ENCODE results near the gene AK5. TPM values are rescaled to one million over a fixed set of nuclear protein-coding genes. Genes with fewer than 3 reads are reported as not detected.
A peak's percentile ranks its signal among the peaks of the same experiment; 100 is the strongest.
"Not testable (repeated sequence)": the region's sequence is repeated elsewhere in the genome, so short reads cannot be mapped to it uniquely, and the experiment has no call there.

AK5 gene
- total RNA-seq, 1 donor from 2014 or later, result 4.8 TPM

DNA sequence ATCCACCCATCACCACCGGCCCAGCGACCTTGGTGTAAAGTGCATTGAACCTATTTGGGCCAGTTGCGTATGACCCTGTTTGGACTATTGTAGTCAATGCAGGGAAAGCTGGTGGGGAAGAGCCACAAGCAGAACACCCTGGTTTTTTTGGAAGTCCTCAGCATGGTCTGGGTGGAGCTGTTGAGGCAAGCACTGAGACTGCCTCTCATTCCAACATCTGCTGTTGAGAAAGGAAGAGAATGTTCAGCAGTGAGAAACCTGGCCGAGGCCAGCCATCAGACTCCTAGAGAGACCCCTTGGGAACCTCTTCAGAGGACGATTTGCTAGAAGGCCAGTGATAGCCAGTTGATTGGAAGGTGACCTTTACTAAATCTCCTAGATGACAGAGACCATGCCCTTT is 217.6 kb downstream of the AK5 start:
- no peak for DNase-seq

DNA sequence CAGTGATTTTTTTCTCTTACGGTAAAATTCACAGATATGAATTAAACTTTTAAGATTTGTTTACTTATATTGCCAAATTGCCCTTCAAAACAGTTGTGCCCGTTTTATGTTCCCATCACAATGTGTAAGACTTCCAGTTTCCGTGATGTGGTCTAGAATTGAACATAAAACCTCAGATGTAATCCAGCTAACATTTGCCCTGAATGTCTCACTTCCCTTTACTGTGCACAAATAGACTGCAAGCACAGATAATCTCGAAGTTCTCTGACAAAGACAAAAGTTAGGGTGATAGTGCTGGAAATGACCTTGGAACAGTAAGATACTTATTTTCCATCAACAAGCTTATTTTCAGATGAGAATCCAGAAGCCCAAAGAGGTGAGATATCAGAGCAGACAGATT is 223.2 kb downstream of the AK5 start:
- no peak for DNase-seq

DNA sequence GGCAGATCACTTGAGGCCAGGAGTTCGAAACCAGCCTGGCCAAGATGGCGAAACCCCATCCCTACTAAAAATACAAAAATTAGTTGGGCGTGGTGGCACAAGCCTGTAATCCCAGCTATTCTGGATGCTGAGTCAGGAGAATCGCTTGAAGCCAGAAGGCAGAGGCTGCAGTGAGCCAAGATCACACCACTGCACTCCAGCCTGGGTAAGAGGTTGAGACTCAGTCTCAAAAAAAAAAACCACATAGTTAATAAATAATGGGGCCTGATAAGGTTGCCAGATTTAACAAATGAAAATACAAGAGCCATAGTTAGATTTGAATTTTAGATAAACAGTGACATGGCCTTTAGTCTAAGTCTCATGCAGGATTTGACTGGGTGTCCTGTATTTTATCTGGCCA is 225.0 kb downstream of the AK5 start:
- no peak for DNase-seq

DNA sequence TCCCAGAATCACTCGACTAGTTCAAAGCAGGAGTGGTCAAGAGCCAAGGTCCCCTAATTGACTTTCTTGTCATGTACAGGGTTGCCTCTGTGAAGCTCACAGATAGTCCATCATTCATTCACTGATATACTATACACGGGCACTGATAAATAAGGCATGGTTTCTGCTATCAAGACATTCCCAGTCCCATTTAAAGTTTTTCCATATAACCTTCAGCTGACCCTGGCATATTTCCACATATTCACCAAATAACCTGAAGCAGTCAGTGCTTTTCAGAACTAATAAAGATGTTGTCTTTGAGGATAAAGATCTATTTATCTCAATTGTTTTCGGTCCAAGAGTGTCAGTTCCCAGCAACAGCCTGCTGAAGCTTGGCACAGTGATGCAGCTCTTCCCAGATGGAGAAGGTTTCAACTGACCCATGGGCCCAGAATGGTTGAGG is 227.3 kb downstream of the AK5 start:
- DNase-seq, result no peak

DNA sequence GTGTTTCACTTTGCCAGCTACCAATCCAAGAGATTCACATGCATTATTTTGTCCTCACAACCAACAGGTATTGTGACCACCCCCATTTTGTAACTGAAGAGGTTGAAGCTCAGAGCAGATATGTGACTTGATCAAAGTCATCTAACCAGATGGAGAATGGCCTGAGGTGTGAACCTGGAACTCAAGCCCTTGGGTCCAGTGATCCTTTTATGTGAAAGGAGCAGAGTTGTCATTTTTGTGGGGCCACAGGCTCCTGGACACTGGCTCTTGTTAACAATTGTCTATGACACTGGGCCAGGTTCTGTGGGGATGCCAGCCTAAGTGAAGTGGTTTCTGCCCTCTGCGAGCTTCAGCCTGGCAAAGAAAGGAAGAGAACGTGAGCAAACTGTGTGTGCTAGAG is 228.1 kb downstream of the AK5 start:
- DNase-seq, result no peak

DNA sequence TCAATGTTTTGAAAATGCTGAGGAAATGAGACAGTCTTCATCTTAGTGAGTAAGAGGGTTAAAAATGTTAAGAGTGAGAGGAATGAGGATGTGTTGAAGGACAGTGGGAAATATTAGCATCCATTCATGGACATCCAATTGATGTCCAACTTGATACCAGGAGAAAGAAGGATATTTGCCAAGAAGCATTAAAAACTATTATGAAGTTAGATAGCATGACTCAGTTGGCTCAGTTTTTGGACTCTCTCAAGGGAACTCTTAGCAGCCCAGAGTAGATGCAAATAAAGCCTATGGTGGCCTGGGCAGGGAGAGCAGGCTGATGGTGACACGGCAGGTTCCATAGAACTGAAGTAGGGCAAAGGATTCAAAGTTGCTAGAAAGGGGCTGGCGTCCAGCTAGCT is 229.6 kb downstream of the AK5 start:
- DNase-seq, result peak; percentile 48

DNA sequence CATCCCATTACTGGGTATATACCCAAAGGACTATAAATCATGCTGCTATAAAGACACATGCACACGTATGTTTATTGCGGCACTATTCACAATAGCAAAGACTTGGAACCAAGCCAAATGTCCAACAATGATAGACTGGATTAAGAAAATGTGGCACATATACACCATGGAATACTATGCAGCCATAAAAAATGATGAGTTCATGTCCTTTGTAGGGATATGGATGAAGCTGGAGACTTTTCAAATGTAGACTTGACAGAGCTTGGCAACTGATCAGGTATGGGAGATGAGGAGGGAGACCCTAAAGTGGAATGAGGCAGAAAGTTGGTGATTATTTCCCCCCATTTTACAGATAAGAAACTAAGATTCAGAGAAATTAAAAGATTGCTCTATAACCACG is 230.8 kb downstream of the AK5 start:
- not testable (repeated sequence) for DNase-seq

DNA sequence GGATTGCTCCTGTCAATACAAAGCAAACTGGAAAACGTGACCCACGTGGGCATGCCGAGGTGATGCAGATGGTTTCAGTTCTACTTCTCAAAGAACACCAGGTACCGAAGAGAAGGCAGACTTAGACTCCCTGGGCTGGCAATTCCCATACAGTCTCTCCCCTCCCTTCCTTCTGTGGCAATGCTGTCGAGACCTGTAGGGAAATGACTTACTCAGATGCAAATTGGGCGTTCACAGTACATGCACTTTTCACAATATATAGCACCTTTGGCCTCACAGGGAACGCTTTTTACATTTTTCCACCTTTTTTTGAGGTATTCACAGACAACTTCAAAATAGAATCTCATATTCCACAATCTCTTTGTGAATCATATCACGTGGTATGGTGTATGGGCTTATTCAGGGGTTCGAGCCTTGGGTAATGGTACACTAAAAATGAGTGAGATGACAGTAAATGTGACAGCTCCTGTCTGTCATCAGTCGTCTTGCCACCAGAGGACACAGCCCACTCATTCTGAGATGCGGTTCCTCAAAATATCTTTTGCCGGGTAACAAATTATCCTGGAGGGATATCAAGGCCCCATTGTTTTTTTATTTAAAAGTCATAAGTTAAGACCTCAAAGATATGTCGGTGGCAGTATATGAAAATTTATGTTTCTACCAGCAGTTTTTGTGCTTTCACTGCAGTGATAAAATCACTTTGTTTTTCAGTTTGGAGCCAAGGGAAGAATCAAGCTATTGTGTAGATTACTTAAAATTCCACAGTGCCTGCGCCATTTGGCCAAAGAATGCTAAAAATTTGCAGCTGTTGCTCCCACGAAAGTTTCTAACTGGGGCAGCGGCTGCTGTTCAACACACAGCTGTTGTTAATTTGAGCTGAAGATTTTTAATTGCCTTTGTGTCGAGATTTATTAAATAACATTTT is 232.3 kb downstream of the AK5 start:
- DNase-seq, result peak; percentile 95

DNA sequence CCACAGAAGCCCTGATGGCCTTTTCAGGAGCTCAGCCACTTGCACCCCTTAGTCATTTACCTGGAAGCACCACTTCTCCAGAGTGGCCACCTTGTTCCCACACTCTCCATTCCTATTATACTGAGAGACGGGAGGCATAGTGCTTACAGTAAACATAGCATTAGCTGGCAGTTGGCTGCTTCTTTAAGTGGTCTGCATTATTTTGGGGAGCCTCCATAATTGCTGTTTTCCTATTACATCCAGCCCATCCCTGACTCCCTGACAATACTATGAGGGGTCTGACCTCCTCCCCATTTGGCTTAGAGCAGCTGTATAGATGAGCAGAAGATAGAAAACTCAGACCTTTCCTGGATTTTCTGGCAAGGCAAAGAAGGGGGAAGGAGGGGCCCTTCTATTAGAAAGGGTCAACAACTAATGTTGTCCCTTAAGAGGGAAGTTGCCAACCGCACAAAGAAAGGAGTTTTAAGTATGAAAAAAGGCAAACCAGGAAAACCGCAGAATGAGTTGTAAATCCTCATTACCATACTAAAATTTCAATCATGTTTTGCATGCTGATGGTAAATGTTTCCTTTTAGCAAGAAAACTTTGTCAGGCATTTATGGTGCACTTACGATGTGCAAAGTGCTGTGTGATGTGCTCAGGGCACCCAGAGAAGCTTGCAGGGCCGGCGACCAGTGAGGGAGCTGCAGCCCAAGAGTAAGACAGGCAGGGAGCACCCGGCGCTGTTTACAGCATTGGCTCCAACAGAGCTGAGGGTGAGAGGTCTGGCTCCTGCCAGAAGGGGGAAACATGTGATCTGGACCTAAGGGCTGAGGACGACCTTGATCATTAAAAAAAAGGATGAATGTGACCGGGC is 233.3 kb downstream of the AK5 start:
- peak; percentile 70 for DNase-seq

DNA sequence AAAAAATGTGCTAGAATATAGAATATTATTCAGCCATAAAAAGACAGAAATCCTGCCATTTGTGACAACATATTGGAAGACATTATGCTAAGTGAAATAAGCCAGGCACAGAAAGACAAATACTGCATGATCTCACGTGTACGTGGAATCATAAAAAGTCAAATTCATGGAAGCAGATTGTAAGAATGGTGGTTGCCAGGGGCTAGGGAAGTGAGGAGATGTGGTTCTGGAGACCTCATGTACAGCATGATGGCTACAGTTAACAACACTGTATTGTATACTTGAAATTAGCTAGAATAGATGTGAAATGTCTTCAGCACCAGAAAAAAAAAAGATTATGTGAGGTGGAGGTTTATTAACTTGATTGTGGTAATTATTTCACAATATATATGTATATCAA is 234.3 kb downstream of the AK5 start:
- no peak for DNase-seq

DNA sequence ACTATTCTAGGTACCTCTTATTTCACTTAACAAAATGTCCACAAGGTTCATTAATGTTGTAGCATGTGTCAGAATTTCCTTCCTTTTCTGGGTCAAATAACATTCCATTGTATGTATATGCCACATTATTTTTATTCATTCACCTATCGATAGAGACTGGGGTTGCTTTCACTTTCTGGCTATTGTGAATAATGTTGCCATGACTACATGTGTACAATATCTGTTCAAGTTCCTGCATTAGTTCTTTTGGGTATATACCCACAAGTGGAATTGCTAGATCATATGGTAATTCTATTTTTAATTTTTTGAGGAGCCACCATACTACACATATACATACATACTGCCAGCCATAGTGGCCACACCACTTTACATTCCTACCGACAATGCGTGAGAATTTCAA is 242.2 kb downstream of the AK5 start:
- DNase-seq, result no peak

DNA sequence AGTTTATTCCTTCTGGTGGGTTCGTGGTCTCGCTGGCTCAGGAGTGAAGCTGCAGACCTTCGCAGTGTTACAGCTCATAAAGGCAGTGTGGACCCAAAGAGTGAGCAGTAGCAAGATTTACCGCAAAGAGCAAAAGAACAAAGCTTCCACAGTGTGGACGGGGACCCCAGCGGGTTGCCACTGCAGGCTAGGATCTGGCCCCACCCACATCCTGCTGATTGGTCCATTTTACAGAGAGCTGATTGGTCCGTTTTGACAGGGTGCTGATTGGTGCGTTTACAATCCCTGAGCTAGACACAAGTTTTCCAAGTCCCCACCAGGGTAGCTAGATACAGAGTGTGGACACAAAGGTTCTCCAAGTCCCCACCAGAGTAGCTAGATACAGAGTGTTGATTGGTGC is 249.3 kb downstream of the AK5 start:
- DNase-seq, result not testable (repeated sequence)

DNA sequence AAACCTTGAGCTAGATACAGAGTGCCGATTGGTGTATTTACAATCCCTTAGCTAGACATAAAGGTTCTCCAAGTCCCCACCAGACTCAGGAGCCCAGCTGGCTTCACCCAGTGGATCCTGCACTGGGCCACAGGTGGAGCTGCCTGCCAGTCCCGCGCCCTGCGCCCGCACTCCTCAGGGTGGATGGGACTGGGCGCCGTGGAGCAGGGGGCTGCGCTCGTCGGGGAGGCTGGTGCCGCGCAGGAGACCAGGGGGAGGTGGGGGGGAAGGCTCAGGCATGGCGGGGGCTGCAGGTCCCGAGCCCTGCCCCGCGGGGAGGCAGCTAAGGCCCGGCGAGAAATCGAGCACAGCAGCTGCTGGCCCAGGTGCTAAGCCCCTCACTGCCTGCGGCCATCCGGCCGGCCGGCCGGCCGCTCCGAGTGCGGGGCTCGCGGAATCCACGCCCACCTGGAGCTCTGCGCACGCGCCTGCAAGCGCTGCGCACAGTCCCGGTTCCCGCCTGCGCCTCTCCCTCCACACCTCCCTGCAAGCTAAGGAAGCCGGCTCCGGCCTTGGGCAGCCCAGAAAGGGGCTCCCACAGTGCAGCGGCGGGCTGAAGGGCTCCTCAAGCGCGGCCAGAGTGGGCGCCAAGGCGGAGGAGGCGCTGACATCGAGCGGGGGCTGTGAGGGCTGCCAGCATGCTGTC is 249.9 kb downstream of the AK5 start:
- DNase-seq, result not testable (repeated sequence)

DNA sequence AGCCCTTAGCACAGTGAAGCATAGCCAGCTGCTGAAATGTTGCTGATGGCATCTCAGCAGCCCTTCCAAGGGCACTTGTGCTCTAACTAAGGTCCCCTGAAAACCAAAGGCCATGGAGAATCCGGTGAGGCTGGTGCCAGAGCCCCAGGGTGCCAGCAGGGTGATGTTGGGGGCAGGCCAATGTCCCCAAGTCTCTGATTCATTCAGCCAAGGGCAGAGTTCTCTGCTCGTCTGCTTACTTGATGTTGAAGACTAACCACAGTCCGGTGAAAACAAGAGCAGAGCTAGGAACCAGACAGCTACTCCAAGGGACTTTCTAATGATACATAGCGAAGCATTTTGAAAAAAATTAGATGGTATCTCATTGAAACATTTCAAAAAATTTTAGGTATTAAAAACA is 250.8 kb downstream of the AK5 start:
- no peak for DNase-seq

DNA sequence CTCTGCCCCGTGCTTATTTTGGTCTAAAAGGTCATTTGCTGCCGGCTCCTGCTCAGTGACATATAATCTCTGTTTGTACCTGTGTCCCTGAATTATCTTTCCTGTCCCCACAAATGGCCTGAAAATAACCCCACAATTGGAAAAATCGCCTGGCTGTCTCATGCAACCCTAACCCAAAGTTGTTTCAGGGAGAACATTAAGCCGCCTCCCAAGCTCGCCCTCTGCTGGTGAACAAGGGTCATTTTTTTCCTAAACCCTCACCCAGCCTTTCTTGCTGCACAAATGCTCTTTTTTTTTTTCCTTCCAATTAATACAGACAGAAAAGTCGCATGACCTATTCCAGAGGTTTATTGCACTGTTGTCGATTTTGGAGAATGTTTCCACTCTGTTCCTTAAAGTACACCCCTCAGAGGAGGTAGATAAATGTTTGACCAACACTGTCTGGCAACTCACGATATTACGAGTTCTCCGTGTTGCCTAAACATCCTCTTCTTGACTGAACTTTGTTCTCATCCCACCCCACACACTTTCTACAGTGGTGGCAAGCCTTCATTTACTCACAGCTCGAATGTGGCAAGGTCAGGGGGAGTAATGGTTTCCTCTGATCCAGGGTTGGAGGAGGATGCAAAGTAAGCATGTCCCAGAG is 252.0 kb downstream of the AK5 start:
- peak; percentile 88 for DNase-seq

DNA sequence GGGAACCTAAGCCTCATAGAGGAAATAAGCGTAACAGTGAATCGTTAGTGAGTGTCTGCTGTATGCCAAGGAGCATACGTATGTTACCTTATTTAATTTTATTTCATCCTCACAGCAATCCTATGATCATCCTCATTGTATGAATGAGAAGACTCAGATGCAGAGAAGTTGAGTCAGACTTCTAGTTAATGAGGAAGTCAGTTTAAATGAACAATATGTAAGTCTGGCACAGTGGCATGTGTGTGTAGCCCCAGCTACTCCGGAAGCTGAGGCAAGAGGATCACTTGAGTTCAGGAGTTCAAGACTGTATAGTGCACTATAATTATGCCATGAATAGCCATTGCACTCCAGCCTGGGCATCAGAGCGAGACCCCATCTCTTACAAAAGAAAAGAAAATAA is 252.6 kb downstream of the AK5 start:
- DNase-seq, result no peak

DNA sequence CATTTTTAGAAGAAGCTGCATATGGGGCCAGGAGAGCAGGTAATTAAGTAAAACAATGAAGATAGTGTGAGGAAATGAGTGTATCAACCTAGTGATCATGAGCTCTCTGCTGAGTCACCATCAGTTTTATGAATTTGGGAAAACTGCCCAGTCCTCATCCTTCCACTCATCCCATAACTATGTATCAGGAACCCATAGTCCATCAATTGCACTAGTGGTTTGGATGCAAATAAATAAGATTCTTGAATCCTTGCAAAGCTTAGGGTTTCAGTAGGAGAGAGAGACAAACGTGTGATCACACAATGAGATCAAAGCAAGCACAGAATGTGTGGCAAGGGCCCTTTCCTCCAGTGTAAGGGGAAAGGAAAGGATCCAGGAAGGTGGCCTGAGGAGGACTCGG is 255.0 kb downstream of the AK5 start:
- DNase-seq, result no peak

DNA sequence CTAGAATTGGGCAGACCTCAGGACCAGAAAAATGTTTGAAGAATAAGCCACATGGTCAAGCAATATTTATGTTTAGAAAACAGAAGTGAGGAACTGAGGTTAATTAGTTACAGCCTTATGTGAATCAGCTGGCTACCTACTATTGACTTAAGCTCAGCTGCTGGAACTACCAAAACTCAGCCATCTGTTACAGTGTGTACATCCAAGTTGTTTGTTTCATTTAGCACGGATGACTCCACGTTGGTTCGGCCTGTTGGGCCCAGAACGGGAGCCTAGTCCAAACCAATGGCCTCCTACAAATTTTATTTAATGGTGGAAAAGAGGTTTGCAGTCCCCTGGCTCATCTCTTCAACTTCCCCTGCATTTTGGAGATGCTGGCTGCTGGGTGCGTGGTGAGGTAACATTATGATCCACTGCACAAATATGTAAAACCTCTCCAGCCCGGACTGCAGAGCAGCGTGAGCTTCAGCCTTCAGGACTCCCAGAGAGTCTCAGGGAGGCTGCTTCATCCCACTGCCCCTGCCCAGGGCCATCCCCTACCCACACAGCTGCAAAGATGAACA is 257.2 kb downstream of the AK5 start:
- DNase-seq, result peak; percentile 57

DNA sequence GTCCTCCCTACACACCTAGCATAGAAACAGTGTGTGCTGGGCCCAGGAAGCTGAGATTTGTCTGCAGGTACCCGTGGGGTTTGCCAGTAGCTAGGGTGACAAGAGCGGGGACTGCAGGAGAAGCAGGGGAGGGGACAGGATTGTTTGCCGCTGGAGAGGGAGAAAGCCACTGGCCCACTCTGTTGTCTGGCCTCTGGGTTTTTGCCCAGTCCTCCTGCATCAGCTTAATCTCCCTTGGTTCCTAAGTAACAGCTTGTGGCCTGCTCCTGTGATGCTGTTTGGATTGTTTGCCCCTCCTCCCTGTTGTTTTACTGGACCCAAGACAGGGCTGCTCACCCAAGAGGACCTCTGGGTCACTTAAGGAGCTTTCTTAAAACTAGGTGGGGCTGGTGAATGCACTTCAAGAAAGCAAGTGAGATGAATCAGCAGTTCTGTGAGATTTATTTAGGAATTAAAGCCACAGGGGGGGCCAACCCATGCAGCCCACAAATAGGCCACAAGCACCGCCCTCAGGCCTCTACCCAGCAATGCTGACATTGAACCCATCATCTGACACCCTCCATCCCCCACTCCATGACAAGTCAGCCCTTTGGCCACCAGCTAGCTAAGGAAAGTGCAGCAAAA is 257.8 kb downstream of the AK5 start:
- DNase-seq, result peak; percentile 16

DNA sequence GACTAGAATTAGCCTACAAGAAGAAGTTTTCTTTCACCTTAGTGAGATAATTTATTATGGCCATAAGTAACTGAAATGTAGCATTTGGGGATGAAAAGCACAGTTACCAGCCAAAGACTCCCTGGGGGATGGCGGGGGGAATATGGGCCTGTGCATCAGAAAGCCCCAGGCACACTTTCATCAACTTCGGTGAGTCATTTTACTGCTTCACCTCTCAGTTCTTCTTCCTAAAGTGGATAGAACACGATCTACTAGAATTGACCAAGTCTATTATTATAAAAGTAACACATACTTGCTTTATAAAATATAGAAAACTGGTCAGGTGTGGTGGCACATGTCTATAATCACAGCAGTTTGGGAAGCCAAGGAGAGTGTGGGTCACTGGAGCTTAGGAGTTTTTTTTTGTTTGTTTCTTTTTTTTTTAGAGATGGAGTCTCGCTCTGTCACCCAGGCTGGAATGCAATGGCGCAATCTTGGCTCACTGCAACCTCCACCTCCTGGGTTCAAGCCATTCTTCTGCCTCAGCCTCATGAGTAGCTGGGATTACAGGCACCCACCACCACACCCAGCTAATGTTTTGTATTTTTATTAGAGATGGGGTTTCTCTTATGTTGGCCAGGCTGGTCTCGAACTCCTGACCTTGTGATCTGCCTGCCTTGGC is 258.8 kb downstream of the AK5 start:
- DNase-seq, result no peak

DNA sequence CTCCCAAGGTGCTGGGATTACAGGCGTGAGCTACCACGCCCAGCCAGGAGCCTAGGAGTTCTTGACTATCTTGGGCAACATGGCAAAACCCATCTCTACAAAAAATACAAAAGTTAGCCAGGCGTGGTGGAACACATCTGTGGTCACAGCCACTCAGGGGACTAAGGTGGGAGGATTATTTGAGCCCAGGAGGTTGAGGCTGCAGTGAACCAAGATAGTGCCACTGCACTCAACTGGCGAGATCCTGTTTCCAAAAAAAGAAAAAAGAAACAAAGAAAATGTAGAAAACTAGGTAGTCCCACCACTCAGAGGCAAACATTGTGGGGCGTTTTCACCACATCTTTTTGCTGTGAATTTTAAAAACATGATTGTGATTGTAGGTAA is 259.3 kb downstream of the AK5 start:
- DNase-seq, result no peak
